ENCODE data around the gene GRAP. TPM values are rescaled to one million over a fixed set of nuclear protein-coding genes. Genes with fewer than 3 reads are reported as not detected.

Gene GRAP
- total RNA-seq, 1 experiment from 2014 or later, result not detected

GRCh38 chr17:19017804-19018599, 28.8 kb downstream of the GRAP start:
- no peaks in the 10 kb centered on the region for H3K36me3 ChIP-seq (ENCODE audit: low read depth, low read length)
- no peaks in the 10 kb centered on the region for H3K9me2 ChIP-seq (replicated peaks; ENCODE audit: low read length)
- ChIA-PET POLR2A (ENCODE audit: unreplicated experiment) (no interaction called here), CTCF (no interaction called here)
- no peak overlapping the region for H3K9ac ChIP-seq (ENCODE audit: low read length)
- H4K20me1 ChIP-seq (ENCODE audit: low read length), result no peaks in the 10 kb centered on the region
- no peaks in the 10 kb centered on the region for H3F3A ChIP-seq (ENCODE audit: low read length, unreplicated experiment)
- no peak for TF ChIP-seq EZH2phosphoT487 (IDR thresholded peaks at IDR 0.05; ENCODE audit: borderline replicate concordance, low read length)
- no peak for TF ChIP-seq EZH2 (IDR thresholded peaks at IDR 0.05; ENCODE audit: low read length, unreplicated experiment)
- no peak for TF ChIP-seq CTCF (conservative IDR thresholded peaks at IDR 0.05; ENCODE audit: low read depth, low read length)
- H3K79me2 ChIP-seq (ENCODE audit: low read length), result no peaks in the 10 kb centered on the region
- no peaks in the 10 kb centered on the region for H3K4me1 ChIP-seq (ENCODE audit: insufficient read depth, low read length)
- H3K4me3 ChIP-seq (ENCODE audit: low read length), result no peak overlapping the region
- intact Hi-C loops (cut with micrococcal nuclease), result no loop called here
- H3K4me2 ChIP-seq (ENCODE audit: low read length), result no peak overlapping the region
- H3K9me3 ChIP-seq (ENCODE audit: low read length), result no peaks in the 10 kb centered on the region
- H3K27ac ChIP-seq (ENCODE audit: low read length), result no peak overlapping the region
- no peak overlapping the region for H2AFZ ChIP-seq (ENCODE audit: low read length)
- no TSS peak for BruUV-seq (replicated peaks)
- no peaks in the 10 kb centered on the region for H3K27me3 ChIP-seq (ENCODE audit: low read length)
- DNase-seq, result no peak
- no peak for ATAC-seq

GRCh38 chr17:19017401-19017800, 29.4 kb downstream of the GRAP start:
- Histone ChIP-seq H3K27me3 (ENCODE audit: low read length) (no peaks in the 10 kb centered on the region), H3K9me3 (ENCODE audit: low read length) (no peaks in the 10 kb centered on the region), H3K4me2 (ENCODE audit: low read length) (no peak overlapping the region), H3K4me3 (ENCODE audit: low read length) (no peak overlapping the region), H3F3A (ENCODE audit: low read length, unreplicated experiment) (no peaks in the 10 kb centered on the region), H3K4me1 (ENCODE audit: insufficient read depth, low read length) (no peaks in the 10 kb centered on the region), H3K27ac (ENCODE audit: low read length) (no peak overlapping the region), H3K36me3 (ENCODE audit: low read depth, low read length) (no peaks in the 10 kb centered on the region), H3K9me2 (replicated peaks; ENCODE audit: low read length) (no peaks in the 10 kb centered on the region), H2AFZ (ENCODE audit: low read length) (no peak overlapping the region), H3K9ac (ENCODE audit: low read length) (no peak overlapping the region), H4K20me1 (ENCODE audit: low read length) (no peaks in the 10 kb centered on the region), H3K79me2 (ENCODE audit: low read length) (no peaks in the 10 kb centered on the region)
- intact Hi-C loops (cut with micrococcal nuclease), result no loop called here
- ATAC-seq (no peak), DNase-seq (no peak)
- POLR2A ChIA-PET (ENCODE audit: unreplicated experiment), result no interaction called here
- TF ChIP-seq EZH2phosphoT487 (IDR thresholded peaks at IDR 0.05; ENCODE audit: borderline replicate concordance, low read length) (no peak), EZH2 (IDR thresholded peaks at IDR 0.05; ENCODE audit: low read length, unreplicated experiment) (no peak)
- no TSS peak for BruUV-seq (replicated peaks)
- CTCF ChIA-PET, result no interaction called here

GRCh38 chr17:19016881-19017280, 29.9 kb downstream of the GRAP start:
- no peak overlapping the region for H3K9ac ChIP-seq (ENCODE audit: low read length)
- no peak overlapping the region for H2AFZ ChIP-seq (ENCODE audit: low read length)
- TF ChIP-seq EZH2 (IDR thresholded peaks at IDR 0.05; ENCODE audit: low read length, unreplicated experiment) (no peak), EZH2phosphoT487 (IDR thresholded peaks at IDR 0.05; ENCODE audit: borderline replicate concordance, low read length) (no peak), CTCF (conservative IDR thresholded peaks at IDR 0.05; ENCODE audit: low read depth, low read length) (no peak)
- H3K9me2 ChIP-seq (replicated peaks; ENCODE audit: low read length), result no peaks in the 10 kb centered on the region
- no peaks in the 10 kb centered on the region for H3K9me3 ChIP-seq (ENCODE audit: low read length)
- no peaks in the 10 kb centered on the region for H3K4me1 ChIP-seq (ENCODE audit: insufficient read depth, low read length)
- BruUV-seq (replicated peaks), result no TSS peak
- no peaks in the 10 kb centered on the region for H3K36me3 ChIP-seq (ENCODE audit: low read depth, low read length)
- no peak overlapping the region for H3K4me2 ChIP-seq (ENCODE audit: low read length)
- H3K79me2 ChIP-seq (ENCODE audit: low read length), result no peaks in the 10 kb centered on the region
- no peak for DNase-seq
- ATAC-seq, result no peak
- ChIA-PET POLR2A (ENCODE audit: unreplicated experiment) (no interaction called here), CTCF (no interaction called here)
- H3K27me3 ChIP-seq (ENCODE audit: low read length), result no peaks in the 10 kb centered on the region
- no peaks in the 10 kb centered on the region for H3F3A ChIP-seq (ENCODE audit: low read length, unreplicated experiment)
- intact Hi-C loops (cut with micrococcal nuclease), result no loop called here
- no peak overlapping the region for H3K27ac ChIP-seq (ENCODE audit: low read length)
- no peak overlapping the region for H3K4me3 ChIP-seq (ENCODE audit: low read length)
- H4K20me1 ChIP-seq (ENCODE audit: low read length), result no peaks in the 10 kb centered on the region
